Measurements from ENCODE around the gene IRAG1.
"Not testable (repeated sequence)": the region's sequence is repeated elsewhere in the genome, so short reads cannot be mapped to it uniquely, and the experiment has no call there.

The IRAG1 gene

GRCh38 chr11:10701982-10702381, 8.4 kb upstream of the IRAG1 start:
- no peak for DNase-seq (ENCODE audit: low spot score)

DNA sequence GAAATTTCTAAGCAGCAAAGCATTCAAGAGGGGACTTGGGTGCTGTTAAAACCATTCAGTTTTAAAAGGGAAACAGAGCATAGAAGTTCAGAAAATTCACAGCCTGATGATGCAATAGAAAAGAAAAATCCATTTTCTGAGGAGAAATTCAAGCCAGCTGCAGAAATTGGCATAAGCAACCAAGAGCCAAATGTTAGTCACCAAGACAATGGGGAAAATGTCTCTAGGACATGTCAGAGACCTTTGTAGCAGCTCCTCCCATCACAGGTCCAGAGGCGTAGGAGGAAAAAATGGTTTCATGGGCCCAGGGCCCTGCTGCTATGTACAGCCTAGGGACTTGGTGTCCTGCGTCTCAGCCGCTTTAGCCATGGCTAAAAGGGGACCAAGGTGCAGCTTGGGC, 5.5 kb upstream of the IRAG1 start:
- no peak for DNase-seq (ENCODE audit: low spot score)

DNA sequence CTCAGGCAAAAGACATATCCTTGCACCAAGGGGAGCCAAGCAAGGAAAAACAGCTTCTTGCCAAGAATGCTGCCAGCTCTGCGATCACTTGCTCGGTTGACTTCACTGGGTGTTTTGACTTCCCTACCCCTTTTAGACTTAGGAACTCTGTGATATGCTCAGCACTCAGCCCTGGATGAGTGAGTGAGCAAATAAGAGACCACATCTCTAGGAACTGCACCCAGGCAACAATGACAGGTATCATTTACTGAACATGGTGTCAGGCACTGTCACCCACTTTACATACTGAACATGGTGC, 3.7 kb upstream of the IRAG1 start:
- DNase-seq (ENCODE audit: low spot score) = no peak

DNA sequence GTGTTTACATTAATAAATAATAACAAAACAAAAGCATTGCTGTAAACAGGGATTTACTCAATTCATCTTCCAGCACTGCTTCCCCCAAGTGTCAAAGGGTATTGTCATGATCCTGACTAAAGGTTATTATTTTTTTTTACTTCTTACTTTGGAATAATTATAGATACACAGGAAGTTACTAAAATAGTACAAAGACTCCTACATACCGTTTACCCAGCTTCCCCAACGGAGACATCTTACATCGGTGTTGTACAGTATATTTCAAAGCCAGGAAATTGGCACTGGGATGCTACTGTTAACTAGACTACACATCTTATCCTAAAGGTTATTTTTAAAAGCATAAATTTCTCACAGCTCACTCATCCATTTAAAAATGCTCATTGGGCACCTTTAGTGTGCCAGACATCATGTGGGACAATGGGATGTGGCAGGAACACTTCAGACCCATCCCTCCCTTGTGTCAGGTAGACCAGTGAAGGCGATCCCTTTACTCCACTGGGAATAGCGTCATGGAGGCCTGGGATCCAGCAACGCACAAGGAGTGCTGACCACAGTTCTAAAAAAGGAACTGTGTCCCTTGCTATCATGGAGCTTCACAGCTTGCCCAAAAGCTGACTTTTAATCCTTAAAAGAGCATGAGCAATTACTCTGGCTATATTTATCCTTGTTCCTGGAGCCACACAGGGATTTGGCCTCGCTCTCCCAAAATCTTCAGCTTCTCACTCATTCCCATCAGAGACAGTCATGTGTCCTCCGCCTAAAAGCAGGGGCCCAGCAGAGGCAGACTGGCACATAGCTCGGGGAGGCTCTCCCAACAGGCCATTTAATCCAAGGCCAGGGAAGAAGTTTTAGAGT, 3.1 kb upstream of the IRAG1 start:
- DNase-seq (ENCODE audit: low spot score) = no peak

DNA sequence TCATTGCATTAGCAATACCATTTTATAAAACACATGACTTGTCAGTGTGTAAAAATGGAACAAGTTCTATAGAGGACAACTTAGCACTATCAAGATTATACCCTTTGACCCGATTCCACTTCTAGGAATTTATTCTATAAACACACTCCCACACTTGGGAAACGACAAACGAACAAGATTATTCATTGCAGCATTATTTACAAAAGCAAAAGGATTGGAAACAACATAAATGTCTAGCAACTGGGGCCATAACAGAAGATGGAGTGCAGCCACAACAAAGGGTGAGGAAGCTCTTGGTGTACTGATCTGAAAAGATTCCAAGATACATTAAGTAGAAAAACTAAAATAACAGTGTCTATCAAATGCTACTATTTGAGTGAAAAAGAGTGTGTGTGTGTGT, 2.3 kb upstream of the IRAG1 start:
- DNase-seq (ENCODE audit: low spot score) = no peak

- DNase-seq (ENCODE audit: low spot score) = no peak
These were observed 1.1 kb upstream of the IRAG1 start for GRCh38 chr11:10694486-10695239.

DNA sequence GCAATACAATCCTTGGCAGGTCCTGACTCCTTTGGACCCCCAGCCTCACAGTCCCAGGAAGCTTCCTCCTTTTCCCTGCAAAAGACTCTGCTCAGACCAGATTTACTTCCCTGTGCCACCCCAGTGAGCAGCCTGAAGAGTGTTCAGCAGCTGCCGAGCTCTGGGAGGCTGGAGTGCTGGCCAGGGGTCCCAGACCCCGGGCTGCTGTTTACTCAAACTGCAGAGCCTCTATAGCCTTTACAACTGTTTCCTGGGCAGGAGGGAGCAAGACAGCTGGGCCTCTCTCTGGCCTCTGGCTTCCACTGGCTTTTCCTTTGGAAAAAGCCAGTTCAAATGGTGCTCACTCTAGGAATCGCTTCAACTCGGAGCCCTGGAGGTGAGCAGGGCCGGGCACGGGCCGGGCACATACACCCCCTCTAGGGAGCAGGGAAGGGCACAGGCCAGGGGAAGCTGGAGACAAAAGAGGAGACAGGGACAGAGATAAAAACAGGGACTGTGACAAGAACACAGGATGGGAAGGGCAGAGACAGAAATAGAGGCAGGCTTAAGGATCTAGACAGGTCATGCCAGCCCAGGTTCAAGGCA, 932 bp downstream of the IRAG1 start:
- no peak for DNase-seq (ENCODE audit: low spot score)

- DNase-seq (ENCODE audit: low spot score) = no peak
These were observed 5.2 kb downstream of the IRAG1 start for GRCh38 chr11:10688401-10688800.

DNA sequence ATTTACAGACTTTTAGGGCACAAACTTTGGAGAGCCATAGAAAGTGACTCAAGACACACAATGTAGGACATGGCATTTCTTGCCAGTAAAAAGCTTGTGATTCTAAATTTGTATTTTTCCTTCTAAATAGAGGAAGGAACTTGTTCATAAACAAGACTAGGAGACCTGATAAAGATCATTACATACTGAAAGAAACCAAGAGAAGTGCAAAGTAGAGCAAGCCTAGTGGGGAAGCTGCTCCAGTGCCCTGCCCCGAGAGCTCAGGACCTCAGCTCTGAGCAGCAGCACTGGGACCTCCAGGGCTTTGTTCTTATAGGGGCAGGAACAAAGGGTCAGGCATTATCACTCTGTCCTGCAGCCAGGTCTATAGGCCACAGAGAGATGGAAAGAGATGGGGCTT, 7.2 kb downstream of the IRAG1 start:
- no peak for DNase-seq (ENCODE audit: low spot score)

GRCh38 chr11:10683429-10683828, 10.1 kb downstream of the IRAG1 start:
- DNase-seq (ENCODE audit: low spot score) = no peak

- no peak for DNase-seq (ENCODE audit: low spot score)
These were observed 12.5 kb downstream of the IRAG1 start for GRCh38 chr11:10680956-10681487.

DNA sequence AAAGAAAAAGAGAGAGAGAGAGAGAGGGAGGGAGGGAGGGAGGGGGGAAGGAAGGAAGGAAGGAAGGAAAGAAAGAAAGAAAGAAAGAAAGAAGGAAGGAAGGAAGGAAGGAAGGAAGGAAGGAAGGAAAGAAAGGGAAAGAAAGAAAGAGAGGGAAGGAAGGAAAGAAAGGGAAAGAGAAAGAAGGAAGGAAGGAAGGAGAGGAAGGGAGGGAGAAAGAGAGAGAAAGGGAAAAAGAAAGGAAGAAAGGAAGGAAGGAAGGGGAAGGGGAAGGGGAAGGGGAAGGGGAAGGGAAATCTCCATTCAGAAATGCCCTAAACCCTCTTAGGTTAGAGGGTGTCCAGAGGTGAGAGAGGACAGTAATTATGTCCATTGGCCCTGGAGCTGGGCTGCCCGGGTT, 13.3 kb downstream of the IRAG1 start:
- not testable (repeated sequence) for DNase-seq (ENCODE audit: low spot score)

DNA sequence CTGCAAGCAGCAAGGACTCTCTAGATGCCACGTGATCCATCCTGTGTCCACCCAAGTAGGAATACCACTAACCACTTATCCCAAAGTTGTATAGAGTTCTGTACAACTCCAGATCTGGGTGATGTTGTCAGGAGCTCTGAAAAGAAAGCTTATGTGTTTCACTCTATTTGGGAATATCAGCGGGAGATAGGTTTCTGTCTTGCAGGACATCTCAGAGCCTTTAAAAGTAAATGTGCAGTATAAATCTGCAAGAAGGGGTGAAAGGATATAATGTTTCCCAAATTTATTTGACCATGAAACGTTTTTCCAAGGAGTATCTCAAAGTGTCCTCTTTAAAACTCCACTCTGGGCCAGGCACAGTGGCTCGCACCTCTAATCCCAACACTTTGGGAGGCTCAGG, 13.9 kb downstream of the IRAG1 start:
- DNase-seq (ENCODE audit: low spot score) = no peak

DNA sequence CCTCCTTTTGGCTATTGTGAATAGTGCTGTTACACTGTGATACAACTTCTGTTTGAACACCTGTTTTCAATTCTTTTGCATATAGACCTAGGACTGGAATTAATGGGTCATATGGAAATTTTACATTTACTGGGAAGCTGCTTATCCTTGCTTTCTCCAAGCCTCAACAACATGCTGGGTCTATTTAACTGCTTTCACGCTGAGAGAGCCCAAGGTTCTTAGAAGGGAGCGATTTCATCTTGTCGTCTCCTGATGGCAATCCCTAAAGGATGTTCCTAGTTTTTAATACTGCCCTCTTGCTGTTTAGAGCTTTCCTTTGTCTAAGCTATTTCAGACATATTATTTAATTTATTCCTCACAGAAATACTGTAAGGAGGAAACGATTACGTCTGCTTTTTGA, 15.5 kb downstream of the IRAG1 start:
- no peak for DNase-seq (ENCODE audit: low spot score)

DNA sequence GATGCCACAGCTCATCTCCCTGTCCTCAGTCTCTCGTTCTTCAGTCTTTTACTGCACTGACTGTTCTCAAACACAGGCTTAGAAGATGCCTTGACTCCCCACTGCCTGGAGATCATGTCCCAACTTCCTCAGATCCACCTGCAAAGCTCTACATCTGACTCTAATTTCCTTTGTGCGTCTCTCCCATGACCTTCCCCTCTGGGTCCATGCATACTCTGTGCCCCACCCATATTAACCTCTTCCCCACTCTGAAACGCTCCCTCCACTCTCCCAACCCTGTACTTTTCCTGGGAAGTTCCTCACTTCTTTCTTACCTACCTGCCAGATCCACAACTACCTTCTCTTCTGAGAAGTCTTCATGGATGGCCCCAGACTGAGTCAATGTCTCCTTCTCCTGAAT, 16.6 kb downstream of the IRAG1 start:
- DNase-seq (ENCODE audit: low spot score) = no peak

DNA sequence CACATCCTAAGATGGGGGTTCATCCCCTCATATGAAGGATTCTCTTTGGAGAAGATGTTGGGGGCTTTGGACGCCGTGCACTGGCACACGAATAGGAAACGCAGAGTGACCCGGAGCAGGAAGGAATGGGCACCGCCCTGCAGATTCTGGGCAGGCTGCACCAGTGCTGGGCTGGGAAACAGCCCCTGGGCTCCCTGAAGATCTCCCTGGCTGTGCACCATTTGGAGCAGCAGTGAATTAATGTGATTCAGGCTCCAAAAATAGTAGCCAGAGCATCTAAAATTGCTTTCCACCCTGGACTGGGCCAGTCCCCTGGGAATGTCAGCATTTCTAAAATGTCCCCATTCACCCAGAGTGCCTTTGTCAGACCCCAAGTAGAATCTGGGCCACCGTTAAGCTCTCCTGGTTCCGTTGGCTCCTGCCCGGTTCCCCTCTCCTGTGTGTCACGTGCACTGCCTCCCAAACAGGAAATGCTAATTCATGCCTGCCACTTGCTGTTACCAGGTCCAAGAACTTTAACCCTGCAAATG, 18.6 kb downstream of the IRAG1 start:
- DNase-seq (ENCODE audit: low spot score) = no peak

GRCh38 chr11:10674440-10674855, 19.1 kb downstream of the IRAG1 start:
- DNase-seq (ENCODE audit: low spot score) = no peak

GRCh38 chr11:10673501-10674062, 20.0 kb downstream of the IRAG1 start:
- DNase-seq (ENCODE audit: low spot score) = no peak

- DNase-seq (ENCODE audit: low spot score) = no peak
These were observed 23.5 kb downstream of the IRAG1 start for GRCh38 chr11:10670099-10670498.

GRCh38 chr11:10669258-10670033, 24.1 kb downstream of the IRAG1 start:
- no peak for DNase-seq (ENCODE audit: low spot score)

DNA sequence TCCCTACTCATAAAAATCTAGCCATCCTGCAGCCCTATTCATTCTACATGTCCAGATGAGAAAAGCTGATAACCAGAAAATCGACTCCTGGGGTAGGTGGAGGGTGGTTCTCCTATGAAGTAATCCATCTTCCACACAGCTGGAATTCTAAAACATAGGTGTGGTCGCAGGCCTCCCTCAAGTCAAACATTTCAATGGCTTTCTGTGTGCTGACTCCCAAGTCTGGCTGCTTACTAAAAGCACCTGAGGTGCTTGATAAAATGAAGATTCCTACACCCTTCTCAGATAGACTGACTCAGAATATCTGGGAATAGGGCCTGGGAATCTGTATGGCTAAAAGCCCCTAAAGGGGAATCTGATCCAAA, 26.1 kb downstream of the IRAG1 start:
- no peak for DNase-seq (ENCODE audit: low spot score)

All from CD4-positive, alpha-beta T cell treated with Interleukin-2 at 100 ng/mL for 4 hours (primary cell).